ENCODE data around the gene RNU1-4.
"Not testable (repeated sequence)": the region's sequence is repeated elsewhere in the genome, so short reads cannot be mapped to it uniquely, and the experiment has no call there.

Gene RNU1-4

GRCh38 chr1:16703141-16703540, 37.2 kb upstream of the RNU1-4 start:
- peaks cover 0 to 23% of the 10 kb centered on the region in 2 donors for H3K27me3 ChIP-seq
- H3K4me1 ChIP-seq; DNase-seq; H3K27ac ChIP-seq; H3K36me3 ChIP-seq; H3K4me3 ChIP-seq; intact Hi-C loops (cut with DNase I; ENCODE audit: low total_unique reads); H3K9me3 ChIP-seq: not testable (repeated sequence)

GRCh38 chr1:16703602-16704001, 36.7 kb upstream of the RNU1-4 start:
- DNase-seq; H3K27ac ChIP-seq; H3K36me3 ChIP-seq; H3K4me3 ChIP-seq; H3K9me3 ChIP-seq; intact Hi-C loops (cut with DNase I; ENCODE audit: low total_unique reads); H3K4me1 ChIP-seq: not testable (repeated sequence)
- peaks cover 0 to 21% of the 10 kb centered on the region in 2 donors for H3K27me3 ChIP-seq

GRCh38 chr1:16704076-16704475, 36.2 kb upstream of the RNU1-4 start:
- H3K4me3 ChIP-seq; H3K27ac ChIP-seq; H3K9me3 ChIP-seq; H3K4me1 ChIP-seq; intact Hi-C loops (cut with DNase I; ENCODE audit: low total_unique reads); H3K36me3 ChIP-seq: not testable (repeated sequence)
- DNase-seq: peak in 1 of 2 donors; percentile 53
- H3K27me3 ChIP-seq: peaks cover 0 to 21% of the 10 kb centered on the region in 2 donors

- H3K9me3 ChIP-seq; intact Hi-C loops (cut with DNase I; ENCODE audit: low total_unique reads); H3K36me3 ChIP-seq; H3K4me3 ChIP-seq; H3K4me1 ChIP-seq; H3K27ac ChIP-seq: not testable (repeated sequence)
- peaks cover 0 to 20% of the 10 kb centered on the region in 2 donors for H3K27me3 ChIP-seq
- DNase-seq: peak in 1 of 2 donors; percentile 66
Observed at GRCh38 chr1:16704502-16705100, 35.7 kb upstream of the RNU1-4 start.

- H3K36me3 ChIP-seq; intact Hi-C loops (cut with DNase I; ENCODE audit: low total_unique reads); H3K9me3 ChIP-seq; H3K4me1 ChIP-seq; H3K27ac ChIP-seq; H3K4me3 ChIP-seq: not testable (repeated sequence)
- peak in 1 of 2 donors; percentile 60 for DNase-seq
- peaks cover 0 to 23% of the 10 kb centered on the region in 2 donors for H3K27me3 ChIP-seq
Observed at GRCh38 chr1:16706302-16706701, 34.0 kb upstream of the RNU1-4 start.

GRCh38 chr1:16707130-16708093, 32.9 kb upstream of the RNU1-4 start:
- H3K4me1 ChIP-seq; H3K27ac ChIP-seq; H3K9me3 ChIP-seq; H3K36me3 ChIP-seq; intact Hi-C loops (cut with DNase I; ENCODE audit: low total_unique reads): not testable (repeated sequence)
- peaks cover 0 to 21% of the 10 kb centered on the region in 2 donors for H3K27me3 ChIP-seq
- peak overlapping the region; percentile 11 to 14 for H3K4me3 ChIP-seq
- peak in 1 of 2 donors; percentile 63 for DNase-seq

GRCh38 chr1:16708704-16709103, 31.6 kb upstream of the RNU1-4 start:
- H3K9me3 ChIP-seq; H3K36me3 ChIP-seq; intact Hi-C loops (cut with DNase I; ENCODE audit: low total_unique reads); H3K4me3 ChIP-seq; H3K4me1 ChIP-seq; DNase-seq; H3K27ac ChIP-seq: not testable (repeated sequence)
- peaks cover 0 to 20% of the 10 kb centered on the region in 2 donors for H3K27me3 ChIP-seq

- H3K4me1 ChIP-seq; H3K4me3 ChIP-seq; H3K9me3 ChIP-seq; intact Hi-C loops (cut with DNase I; ENCODE audit: low total_unique reads); H3K36me3 ChIP-seq; H3K27ac ChIP-seq: not testable (repeated sequence)
- peaks cover 0 to 18% of the 10 kb centered on the region in 2 donors for H3K27me3 ChIP-seq
- DNase-seq: peak in 1 of 2 donors; percentile 68
Observed at GRCh38 chr1:16709659-16710087, 30.6 kb upstream of the RNU1-4 start.

- intact Hi-C loops (cut with DNase I; ENCODE audit: low total_unique reads); H3K4me1 ChIP-seq; H3K4me3 ChIP-seq; H3K27ac ChIP-seq; H3K36me3 ChIP-seq; H3K9me3 ChIP-seq: not testable (repeated sequence)
- peaks cover 0 to 18% of the 10 kb centered on the region in 2 donors for H3K27me3 ChIP-seq
- peak in 1 of 2 donors; percentile 65 for DNase-seq
Observed at GRCh38 chr1:16710618-16711017, 29.7 kb upstream of the RNU1-4 start.

GRCh38 chr1:16712131-16712530, 28.2 kb upstream of the RNU1-4 start:
- H3K27me3 ChIP-seq: peaks cover 0 to 31% of the 10 kb centered on the region in 2 donors
- peak in 1 of 2 donors; percentile 64 for DNase-seq
- H3K27ac ChIP-seq; H3K36me3 ChIP-seq; H3K4me3 ChIP-seq; H3K4me1 ChIP-seq; H3K9me3 ChIP-seq; intact Hi-C loops (cut with DNase I; ENCODE audit: low total_unique reads): not testable (repeated sequence)

- H3K36me3 ChIP-seq; H3K9me3 ChIP-seq; H3K4me1 ChIP-seq; intact Hi-C loops (cut with DNase I; ENCODE audit: low total_unique reads); H3K27ac ChIP-seq; H3K4me3 ChIP-seq: not testable (repeated sequence)
- peaks cover 0 to 31% of the 10 kb centered on the region in 2 donors for H3K27me3 ChIP-seq
- peak in 1 of 2 donors; percentile 52 for DNase-seq
Observed at GRCh38 chr1:16712582-16712981, 27.7 kb upstream of the RNU1-4 start.

- intact Hi-C loops (cut with DNase I; ENCODE audit: low total_unique reads): not testable (repeated sequence)
- peak in 1 of 2 donors; percentile 55 for DNase-seq
Observed at GRCh38 chr1:16712984-16713383, 27.3 kb upstream of the RNU1-4 start.

GRCh38 chr1:16713480-16713879, 26.8 kb upstream of the RNU1-4 start:
- H3K9me3 ChIP-seq; H3K4me1 ChIP-seq; H3K4me3 ChIP-seq; H3K27ac ChIP-seq; intact Hi-C loops (cut with DNase I; ENCODE audit: low total_unique reads); H3K36me3 ChIP-seq: not testable (repeated sequence)
- H3K27me3 ChIP-seq: peaks cover 0 to 34% of the 10 kb centered on the region in 2 donors
- peak in 1 of 2 donors; percentile 49 for DNase-seq

More at GRCh38 chr1:16712984-16713383, 27.3 kb upstream of the RNU1-4 start:
- peaks cover 0 to 31% of the 10 kb centered on the region in 2 donors for H3K27me3 ChIP-seq
- H3K27ac ChIP-seq, H3K9me3 ChIP-seq, H3K36me3 ChIP-seq, H3K4me3 ChIP-seq, H3K4me1 ChIP-seq: not testable (repeated sequence)
